Kidney glomerular epithelial cell (primary cell): Measurements from ENCODE around the gene TRPC4.
"Not testable (repeated sequence)": the region's sequence is repeated elsewhere in the genome, so short reads cannot be mapped to it uniquely, and the experiment has no call there.

ENCODE experiments used
- DNase-seq: peaks from one replicate; lab custom pipeline; 2025; lab: John Stamatoyannopoulos, UW

TRPC4 gene

DNA sequence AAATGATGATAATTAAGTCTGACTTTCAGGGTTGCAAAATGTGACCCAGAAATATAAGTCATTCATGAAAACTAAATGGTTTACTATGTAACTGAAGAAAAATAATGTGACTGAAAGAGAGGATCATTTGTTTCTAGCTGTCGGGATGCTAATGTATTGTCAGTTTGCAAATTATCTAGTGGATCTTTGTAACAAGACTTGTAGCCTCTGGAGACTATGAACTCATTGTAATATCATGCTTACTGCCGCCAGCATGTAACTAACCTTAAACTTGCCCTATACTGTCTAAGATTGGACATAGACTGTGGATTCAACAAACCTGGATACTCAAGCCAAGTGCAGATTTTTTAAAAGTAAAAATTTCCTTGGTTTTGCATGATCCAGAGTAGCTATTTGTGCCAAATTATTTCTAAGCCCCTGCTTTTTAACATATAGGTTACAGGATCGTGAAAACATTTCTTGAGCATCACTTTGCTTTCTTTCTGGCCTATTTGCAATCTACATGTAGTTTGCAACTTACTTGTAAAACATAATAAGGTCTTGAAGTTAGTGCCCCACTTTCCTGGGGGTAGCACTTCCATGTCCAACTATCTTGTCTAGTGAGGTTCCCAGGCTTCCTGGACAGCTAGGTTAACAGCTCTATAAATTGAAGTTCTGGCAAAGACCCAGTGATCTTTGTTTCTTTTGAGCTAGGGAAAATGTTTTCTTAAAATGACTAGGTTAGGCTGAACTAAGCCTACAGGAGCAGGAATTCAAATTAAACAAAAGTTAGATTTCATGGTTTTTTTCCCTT lies 267.7 kb downstream of the TRPC4 start:
- DNase-seq: no peak

DNA sequence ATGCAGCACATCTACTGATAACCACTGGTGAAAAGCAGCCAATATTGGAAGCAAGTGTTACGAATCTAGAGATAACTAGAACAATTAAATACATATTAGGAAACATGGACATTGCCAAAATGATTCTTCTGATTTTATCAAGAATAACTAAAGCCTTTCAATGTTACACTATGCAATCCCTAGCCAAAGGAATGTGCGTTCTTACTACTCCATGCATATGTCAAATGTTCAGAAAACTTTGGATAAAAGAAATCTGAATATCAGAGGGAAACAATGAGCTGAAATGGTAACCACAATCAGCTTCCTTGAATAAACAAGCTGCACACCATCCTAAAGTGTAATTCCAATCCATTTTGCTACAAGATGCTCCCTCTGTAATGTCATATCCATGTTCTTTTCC lies 270.1 kb downstream of the TRPC4 start:
- no peak for DNase-seq

DNA sequence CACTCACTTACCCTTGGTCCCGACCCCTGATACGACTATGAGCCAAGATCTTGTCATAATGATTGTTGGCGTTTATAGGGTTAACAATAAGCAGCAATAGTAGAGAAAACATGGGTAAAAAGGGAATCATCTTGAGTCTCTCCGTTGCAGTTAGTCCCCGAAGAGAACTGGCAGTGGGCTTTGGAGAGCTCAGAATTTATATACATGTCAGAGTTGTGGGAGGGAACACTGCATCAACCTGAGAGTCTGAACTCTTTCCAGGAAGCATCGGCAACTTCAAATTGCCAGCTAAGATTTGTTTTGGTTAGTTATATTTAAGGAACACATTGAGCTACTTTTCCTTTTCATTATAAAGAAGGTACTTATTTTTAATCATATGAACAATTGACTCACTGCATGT lies 271.0 kb downstream of the TRPC4 start, which contains the start of gene POSTN:
Gene POSTN, minus strand, starts transcription at position 172 of the 400 bp plus-strand sequence. Its CDS starts 42 bp downstream, at position 130.
- no peak for DNase-seq

DNA sequence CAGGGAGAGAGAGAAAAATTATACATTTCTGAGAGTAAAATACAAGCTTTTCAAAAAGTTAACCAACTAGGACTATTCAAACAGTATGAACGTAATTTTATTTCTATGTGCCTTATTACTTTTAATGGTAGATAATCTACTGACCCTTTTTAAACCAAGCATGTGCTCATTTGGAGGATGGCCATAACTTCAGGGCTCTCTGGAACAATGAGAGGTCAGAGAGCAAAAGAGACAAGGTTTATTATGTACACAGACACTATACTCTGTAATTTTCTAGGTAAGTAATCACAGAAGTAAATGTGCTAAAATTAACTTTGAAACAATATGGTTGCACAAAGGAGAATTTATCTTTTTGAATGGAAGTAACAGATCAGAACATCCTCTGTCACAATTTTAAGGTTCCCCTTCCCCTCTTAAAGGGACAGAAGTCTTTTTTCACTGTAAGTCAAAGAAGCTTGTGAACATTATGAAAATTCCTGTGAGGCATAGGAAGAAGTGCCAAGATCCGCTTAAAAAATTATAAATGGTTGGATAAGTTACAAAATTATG lies 272.0 kb downstream of the TRPC4 start:
- DNase-seq: no peak

DNA sequence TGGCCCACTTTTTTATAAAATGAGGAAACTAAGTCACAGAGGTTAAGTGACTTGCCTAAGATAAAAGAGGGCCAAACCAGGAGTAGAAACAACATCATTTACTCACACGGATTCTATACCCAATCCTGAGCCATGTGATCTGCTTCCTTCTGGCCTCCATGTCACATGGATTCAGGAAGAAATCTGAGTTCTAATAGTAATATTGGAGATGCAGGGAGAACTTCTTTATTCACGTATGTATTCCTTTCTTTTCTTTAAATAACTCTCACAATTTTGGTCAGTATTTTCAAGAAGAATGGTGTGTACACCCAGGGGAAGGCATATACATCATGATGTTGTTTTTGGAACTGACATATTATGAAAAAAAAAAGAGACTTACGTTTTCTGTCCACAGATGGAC lies 272.8 kb downstream of the TRPC4 start:
- DNase-seq: no peak

DNA sequence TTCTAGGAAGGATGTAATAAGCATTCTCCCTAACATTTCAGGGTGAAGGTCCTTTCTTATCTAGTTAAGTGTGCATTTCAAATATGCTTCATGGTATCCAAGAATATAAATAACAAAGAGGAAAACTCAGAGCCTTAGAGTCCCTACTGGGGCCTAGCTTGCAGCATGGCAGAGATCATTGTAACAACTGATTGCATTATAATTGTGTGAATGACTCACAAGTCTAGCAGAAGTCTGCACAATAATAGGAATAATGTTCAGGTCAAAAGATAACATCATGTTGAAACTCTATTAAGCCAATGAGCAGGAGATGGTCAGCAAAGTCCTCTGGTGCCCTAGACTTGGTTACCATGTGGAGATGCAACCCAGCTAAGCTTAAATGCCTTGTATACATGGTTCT lies 274.4 kb downstream of the TRPC4 start:
- DNase-seq: no peak

DNA sequence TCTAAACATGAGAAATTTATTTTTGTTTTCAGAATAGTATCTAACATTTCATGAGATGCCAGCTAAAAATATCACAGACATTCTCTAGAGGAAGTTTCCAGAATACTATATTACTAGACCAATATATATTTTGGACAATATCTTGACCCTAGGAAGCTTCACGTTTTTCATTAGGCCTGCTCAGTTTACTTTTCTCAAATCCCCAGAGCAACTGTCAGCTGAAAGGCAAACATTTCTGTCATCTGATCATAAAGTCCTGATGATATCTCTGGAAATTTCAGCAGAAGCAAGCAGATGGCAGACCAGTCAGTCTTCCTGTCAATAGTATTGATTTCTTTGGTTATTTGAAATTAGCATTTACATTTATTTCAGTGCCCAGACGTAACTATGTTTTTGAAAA lies 275.0 kb downstream of the TRPC4 start:
- DNase-seq: no peak

DNA sequence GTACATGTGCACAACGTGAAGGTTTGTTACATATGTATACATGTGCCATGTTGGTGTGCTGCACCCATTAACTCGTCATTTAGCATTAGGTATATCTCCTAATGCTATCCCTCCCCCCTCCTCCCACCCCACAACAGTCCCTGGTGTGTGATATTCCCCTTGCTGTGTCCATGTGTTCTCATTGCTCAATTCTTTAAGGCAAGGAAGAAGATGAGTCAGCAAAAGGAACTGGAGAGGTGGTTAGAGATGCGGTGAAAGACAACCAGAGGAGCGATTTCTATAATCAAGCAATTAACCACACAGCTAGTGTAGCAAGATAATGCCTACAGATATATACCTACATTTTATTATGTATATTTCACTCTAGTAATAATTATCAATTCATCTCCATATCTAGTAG lies 280.2 kb downstream of the TRPC4 start:
- not testable (repeated sequence) for DNase-seq

DNA sequence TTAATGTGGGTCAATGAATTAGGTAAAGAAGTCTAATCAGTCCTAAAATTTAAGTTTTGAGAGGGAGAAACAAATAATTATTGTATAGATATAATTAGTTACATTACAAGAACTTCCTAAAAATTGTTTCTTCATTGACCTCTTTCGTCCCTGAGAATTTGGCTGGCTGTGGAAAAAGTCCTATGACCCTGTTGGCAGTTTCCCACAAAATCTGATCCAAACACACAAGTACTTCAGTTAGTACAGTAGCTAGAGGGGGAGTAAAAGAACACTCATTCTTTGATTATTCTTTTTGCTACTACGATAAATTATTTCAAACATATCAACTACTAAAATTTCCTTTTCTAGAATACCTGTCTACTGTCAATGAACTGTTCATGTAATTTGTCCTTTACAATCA lies 282.3 kb downstream of the TRPC4 start:
- no peak for DNase-seq
